ENCODE measurements around the gene NAGPA. TPM values are rescaled to one million over a fixed set of nuclear protein-coding genes. Genes with fewer than 3 reads are reported as not detected.

Gene NAGPA
- total RNA-seq, 4 donors from 2014 or later = 42.6 to 250 (median 72.7) TPM

DNA sequence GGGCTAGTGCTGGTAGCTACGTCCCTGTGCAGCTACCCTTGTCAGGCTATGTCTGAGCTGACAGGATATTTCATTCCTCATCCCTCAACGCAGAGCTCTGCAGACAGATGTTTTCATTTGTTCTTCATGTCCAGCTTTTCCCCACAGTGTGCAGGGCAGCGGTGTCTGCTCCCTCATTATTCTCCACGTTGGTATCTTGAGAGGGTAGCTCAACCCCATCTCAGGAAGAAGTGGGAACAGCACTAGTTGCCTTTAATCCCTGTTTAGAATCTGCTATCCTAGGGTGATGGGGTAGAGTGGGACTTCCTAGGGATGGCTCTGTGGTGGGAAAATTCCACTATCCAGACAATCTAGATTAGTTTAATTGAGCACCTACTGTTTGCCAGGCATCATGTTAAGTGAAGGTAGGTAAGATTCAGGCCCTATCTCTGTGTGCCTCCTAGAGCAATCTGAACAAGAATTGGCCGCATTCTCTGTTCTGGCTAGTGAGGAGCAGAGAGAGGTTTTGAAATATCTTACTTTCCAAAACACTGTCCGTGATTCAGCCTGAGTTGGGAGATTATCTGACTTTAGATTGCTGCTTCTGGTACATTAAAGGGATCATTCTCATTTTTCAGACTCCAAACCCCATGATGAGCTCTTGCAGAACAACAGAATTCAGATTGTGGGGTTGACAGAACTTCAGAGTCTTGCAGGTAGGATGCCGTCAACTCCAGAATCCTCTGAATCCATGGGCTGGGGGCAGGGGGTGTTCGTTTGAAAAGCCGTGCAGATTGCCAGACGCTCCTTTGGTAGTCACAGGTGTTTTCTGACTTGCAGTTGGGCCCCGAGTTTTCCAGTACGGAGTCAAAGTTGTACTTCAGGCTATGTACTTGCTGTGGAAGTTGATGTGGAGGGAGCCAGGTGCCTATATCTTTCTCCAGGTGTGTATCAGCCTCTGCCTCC is 38.9 kb upstream of the NAGPA start:
- intact Hi-C loops (cut with DNase I; ENCODE audit: low total_unique reads) = no loop called here
- H3K9me3 ChIP-seq = no peaks in the 10 kb centered on the region
- H3K27ac ChIP-seq = peak overlapping the region; percentile 87 to 91 (median 89)
- TF ChIP-seq, protein P1, sequence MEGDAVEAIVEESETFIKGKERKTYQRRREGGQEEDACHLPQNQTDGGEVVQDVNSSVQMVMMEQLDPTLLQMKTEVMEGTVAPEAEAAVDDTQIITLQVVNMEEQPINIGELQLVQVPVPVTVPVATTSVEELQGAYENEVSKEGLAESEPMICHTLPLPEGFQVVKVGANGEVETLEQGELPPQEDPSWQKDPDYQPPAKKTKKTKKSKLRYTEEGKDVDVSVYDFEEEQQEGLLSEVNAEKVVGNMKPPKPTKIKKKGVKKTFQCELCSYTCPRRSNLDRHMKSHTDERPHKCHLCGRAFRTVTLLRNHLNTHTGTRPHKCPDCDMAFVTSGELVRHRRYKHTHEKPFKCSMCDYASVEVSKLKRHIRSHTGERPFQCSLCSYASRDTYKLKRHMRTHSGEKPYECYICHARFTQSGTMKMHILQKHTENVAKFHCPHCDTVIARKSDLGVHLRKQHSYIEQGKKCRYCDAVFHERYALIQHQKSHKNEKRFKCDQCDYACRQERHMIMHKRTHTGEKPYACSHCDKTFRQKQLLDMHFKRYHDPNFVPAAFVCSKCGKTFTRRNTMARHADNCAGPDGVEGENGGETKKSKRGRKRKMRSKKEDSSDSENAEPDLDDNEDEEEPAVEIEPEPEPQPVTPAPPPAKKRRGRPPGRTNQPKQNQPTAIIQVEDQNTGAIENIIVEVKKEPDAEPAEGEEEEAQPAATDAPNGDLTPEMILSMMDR (IDR thresholded peaks at IDR 0.05) = no peak
- TF ChIP-seq POLR2AphosphoS5 (IDR thresholded peaks at IDR 0.05) (no peak), POLR2A (IDR thresholded peaks at IDR 0.05) (no peak), EP300 (IDR thresholded peaks at IDR 0.05; ENCODE audit: low read depth) (no peak)
- H3K4me3 ChIP-seq = peak overlapping the region; percentile 49 to 89 (median 64)
- in situ Hi-C loops (cut with MboI; ENCODE audit: low pct_ligation_motif_present in 1 of 4, low pct_unique_long_range_greater_than_20kb in 1 of 4, low sequenced_read_pairs in 3 of 4) = no loop called here
- H3K36me3 ChIP-seq = peaks cover 0 to 14% (median 3%) of the 10 kb centered on the region in 4 donors
- 59 to 96% methylated on average over 8 to 12 of the region's 12 CpGs for WGBS, 2 donors (ENCODE audit: low coverage in 1 of 2)
- H3K27me3 ChIP-seq = no peaks in the 10 kb centered on the region
- DNase-seq = no peak
- H3K4me1 ChIP-seq = peaks cover 3 to 16% (median 11%) of the 10 kb centered on the region in 4 donors

DNA sequence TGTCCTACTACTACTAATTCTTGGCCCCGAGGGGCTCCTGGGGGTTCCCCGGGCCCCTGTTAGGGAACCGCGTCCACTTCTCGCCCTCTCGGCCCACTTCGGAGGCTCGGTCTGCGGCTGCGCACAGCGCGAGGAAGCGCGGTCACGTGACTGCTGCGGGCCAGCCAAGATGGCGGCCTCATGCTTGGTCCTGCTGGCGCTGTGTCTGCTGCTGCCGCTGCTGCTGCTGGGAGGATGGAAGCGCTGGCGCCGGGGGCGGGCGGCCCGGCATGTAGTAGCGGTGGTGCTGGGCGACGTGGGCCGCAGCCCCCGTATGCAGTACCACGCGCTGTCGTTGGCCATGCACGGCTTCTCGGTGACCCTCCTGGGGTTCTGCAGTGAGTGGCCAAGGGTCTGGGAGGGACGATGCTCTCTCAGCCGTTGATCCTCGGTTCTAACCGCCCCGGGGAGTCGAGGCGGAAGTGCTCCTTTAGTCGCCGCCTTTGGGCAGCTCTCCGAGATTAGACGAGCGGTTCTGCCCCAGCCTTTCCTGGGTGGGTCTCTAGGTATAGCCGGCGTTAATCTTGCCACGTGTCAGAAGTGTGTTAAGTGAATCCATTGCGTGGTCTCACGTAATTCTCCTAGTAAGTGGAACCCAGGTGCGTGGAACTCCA is 38.1 kb upstream of the NAGPA start, which contains the start of gene ALG1:
TSS of gene ALG1 (plus strand) at position 163 of the 653 bp plus-strand sequence. CDS start at position 170, 7 bp downstream.
- Histone ChIP-seq H3K9me3 (no peaks in the 10 kb centered on the region), H3K36me3 (peaks cover 0 to 14% (median 0%) of the 10 kb centered on the region in 4 donors), H3K27ac (peak within 1 kb of the TSS; percentile 87 to 91 (median 89)), H3K4me3 (peak within 1 kb of the TSS; percentile 49 to 89 (median 64)), H3K4me1 (peaks cover 3 to 16% (median 11%) of the 10 kb centered on the region in 4 donors), H3K27me3 (no peaks in the 10 kb centered on the region)
- intact Hi-C loops (cut with DNase I; ENCODE audit: low total_unique reads) (no loop called here), in situ Hi-C loops (cut with MboI; ENCODE audit: low pct_ligation_motif_present in 1 of 4, low pct_unique_long_range_greater_than_20kb in 1 of 4, low sequenced_read_pairs in 3 of 4) (no loop called here)
- peak; percentile 91 for DNase-seq
- 0% methylated on average over 28 of the region's 53 CpGs; no CpG with 5 or more reads in 1 of the 2 donors for WGBS, 2 donors (ENCODE audit: low coverage in 1 of 2)
- TF ChIP-seq POLR2A (IDR thresholded peaks at IDR 0.05) (peak; percentile 82), POLR2AphosphoS5 (IDR thresholded peaks at IDR 0.05) (peak; percentile 90 to 94 (median 92))
- TF ChIP-seq, protein P1 (IDR thresholded peaks at IDR 0.05) = no peak

DNA sequence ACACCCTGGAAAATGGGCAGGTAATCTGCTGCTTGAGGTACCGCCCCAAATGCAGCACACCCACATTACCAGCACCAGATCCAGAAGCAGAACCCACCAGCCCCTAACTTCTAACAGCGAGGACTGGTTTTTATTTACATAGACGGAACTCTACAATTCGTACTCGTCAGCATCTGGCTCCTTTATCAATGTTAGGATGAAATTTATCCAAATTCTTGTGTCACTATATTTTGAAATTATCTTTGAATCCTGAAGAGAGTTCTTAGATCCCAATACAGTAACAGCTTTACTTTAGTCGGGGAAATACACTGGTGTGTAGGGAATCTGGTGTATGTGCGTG is 37.6 kb upstream of the NAGPA start:
- Histone ChIP-seq H3K4me3 (peak overlapping the region in 3 of 4 donors; percentile 49 to 89 (median 62)), H3K9me3 (no peaks in the 10 kb centered on the region), H3K36me3 (peaks cover 0 to 11% (median 0%) of the 10 kb centered on the region in 4 donors), H3K27me3 (no peaks in the 10 kb centered on the region), H3K4me1 (peaks cover 3 to 16% (median 11%) of the 10 kb centered on the region in 4 donors), H3K27ac (peak overlapping the region; percentile 87 to 91 (median 89))
- 55 to 63% methylated on average over 4 to 7 of the region's 7 CpGs for WGBS, 2 donors (ENCODE audit: low coverage in 1 of 2)
- in situ Hi-C loops (cut with MboI; ENCODE audit: low pct_ligation_motif_present in 1 of 4, low pct_unique_long_range_greater_than_20kb in 1 of 4, low sequenced_read_pairs in 3 of 4) = no loop called here
- no peak for DNase-seq
- TF ChIP-seq, protein P1 (IDR thresholded peaks at IDR 0.05) = no peak
- no peak for TF ChIP-seq POLR2A (IDR thresholded peaks at IDR 0.05)
- no peak for TF ChIP-seq EP300 (IDR thresholded peaks at IDR 0.05; ENCODE audit: low read depth)
- no peak for TF ChIP-seq POLR2AphosphoS5 (IDR thresholded peaks at IDR 0.05)
- intact Hi-C loops (cut with DNase I; ENCODE audit: low total_unique reads) = no loop called here
